Sigmoid colon (tissue), 4 donors: ENCODE results near the gene STK32B.

Experiments used
- EP300 ChIP-seq, 4 donors: sonication (generic); formaldehyde crosslinking; IDR thresholded peaks; one replicate each; pipeline ENCODE4 v1.6.1; 2017; ENCODE audit warnings: antibody characterized with exemption in 4 of 4
- POLR2A ChIP-seq, 2 donors: fragments of 450-650 bp; IDR thresholded peaks; one replicate each; pipeline ENCODE4 v1.6.1; 2016; ENCODE audit warnings: antibody characterized with exemption in 2 of 2, mild to moderate bottlenecking in 2 of 2, moderate library complexity in 2 of 2
- TF ChIP-seq, protein P1 (sequence below), 4 experiments: fragments of 450-650 bp in 3 of 4; fragments of 200-600 bp in 1 of 4; IDR thresholded peaks; one replicate each; pipeline ENCODE4 v1.5.1; 2016 to 2019; ENCODE audit warnings: antibody characterized with exemption in 4 of 4, mild to moderate bottlenecking in 3 of 4, moderate library complexity in 2 of 4

DNA sequence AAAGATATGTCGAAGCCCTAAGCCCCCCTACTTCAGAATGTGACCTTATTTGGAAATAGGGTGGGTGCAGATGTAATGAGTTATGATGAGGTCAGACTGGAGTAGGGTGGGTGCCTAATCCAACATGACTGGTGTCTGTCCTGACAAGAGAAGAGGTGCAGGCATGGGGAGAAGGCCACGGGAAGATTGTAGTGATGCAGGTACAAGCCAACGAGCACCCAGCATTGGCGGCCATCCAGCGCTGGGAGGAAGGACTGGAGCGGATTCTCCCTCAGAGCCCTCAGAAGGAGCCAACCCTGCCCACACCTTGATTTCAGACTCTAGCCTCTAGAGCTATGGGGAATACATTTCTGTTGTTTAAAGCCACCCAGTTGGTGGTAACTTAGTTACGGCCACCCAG, 419.9 kb downstream of the STK32B start:
- TF ChIP-seq POLR2A (IDR thresholded peaks at IDR 0.05) (no peak), EP300 (IDR thresholded peaks at IDR 0.05) (no peak)
- TF ChIP-seq, protein P1, sequence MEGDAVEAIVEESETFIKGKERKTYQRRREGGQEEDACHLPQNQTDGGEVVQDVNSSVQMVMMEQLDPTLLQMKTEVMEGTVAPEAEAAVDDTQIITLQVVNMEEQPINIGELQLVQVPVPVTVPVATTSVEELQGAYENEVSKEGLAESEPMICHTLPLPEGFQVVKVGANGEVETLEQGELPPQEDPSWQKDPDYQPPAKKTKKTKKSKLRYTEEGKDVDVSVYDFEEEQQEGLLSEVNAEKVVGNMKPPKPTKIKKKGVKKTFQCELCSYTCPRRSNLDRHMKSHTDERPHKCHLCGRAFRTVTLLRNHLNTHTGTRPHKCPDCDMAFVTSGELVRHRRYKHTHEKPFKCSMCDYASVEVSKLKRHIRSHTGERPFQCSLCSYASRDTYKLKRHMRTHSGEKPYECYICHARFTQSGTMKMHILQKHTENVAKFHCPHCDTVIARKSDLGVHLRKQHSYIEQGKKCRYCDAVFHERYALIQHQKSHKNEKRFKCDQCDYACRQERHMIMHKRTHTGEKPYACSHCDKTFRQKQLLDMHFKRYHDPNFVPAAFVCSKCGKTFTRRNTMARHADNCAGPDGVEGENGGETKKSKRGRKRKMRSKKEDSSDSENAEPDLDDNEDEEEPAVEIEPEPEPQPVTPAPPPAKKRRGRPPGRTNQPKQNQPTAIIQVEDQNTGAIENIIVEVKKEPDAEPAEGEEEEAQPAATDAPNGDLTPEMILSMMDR (IDR thresholded peaks at IDR 0.05), result no peak
